MCF 10A (cell line): ENCODE measurements around the gene B3GNT3. TPM values are rescaled to one million over a fixed set of nuclear protein-coding genes. Genes with fewer than 3 reads are reported as not detected.

Source experiments
- BruUV-seq: library from RNA; stranded (reverse); fragments of 400-500 nt; replicated peaks from 2 replicates; lab custom pipeline; 2021; lab: Mats Ljungman, UMichigan
- CTCF ChIA-PET: fragments of 300-600 bp; sonication (Branson Sonifier 250); formaldehyde crosslinking; extraction: SDS; loops from one replicate; lab custom pipeline; 2021; ENCODE audit warnings: antibody characterized with exemption, inconsistent platforms; lab: Yijun Ruan, JAX
- POLR2A ChIA-PET: fragments of 300-600, 350-650 bp; sonication (Branson Sonifier 250); formaldehyde crosslinking; extraction: SDS; loops from one replicate; lab custom pipeline; 2020; ENCODE audit warnings: antibody characterized with exemption, inconsistent platforms; lab: Yijun Ruan, JAX
- DNase-seq: peaks from one replicate; pipeline ENCODE4 v3.0.0-alpha.2; 2018; ENCODE audit not compliant: unreplicated experiment
- H3K27ac Mint-ChIP-seq: one replicate; pipeline ENCODE4 v1.8.0; 2022; ENCODE audit warnings: mild to moderate bottlenecking, low read depth, mixed read lengths; ENCODE audit not compliant: unreplicated experiment
- H3K27me3 Mint-ChIP-seq: one replicate; pipeline ENCODE4 v1.8.0; 2022; ENCODE audit warnings: mixed read lengths; ENCODE audit not compliant: insufficient read depth, unreplicated experiment
- H3K36me3 Mint-ChIP-seq: one replicate; pipeline ENCODE4 v1.8.0; 2022; ENCODE audit warnings: mild to moderate bottlenecking, moderate library complexity, mixed read lengths; ENCODE audit not compliant: insufficient read depth, unreplicated experiment
- H3K4me1 Mint-ChIP-seq: one replicate; pipeline ENCODE4 v1.8.0; 2022; ENCODE audit warnings: mixed read lengths; ENCODE audit not compliant: insufficient read depth, unreplicated experiment
- H3K4me3 Mint-ChIP-seq: one replicate; pipeline ENCODE4 v1.8.0; 2022; ENCODE audit warnings: mild to moderate bottlenecking, moderate library complexity, mixed read lengths; ENCODE audit not compliant: unreplicated experiment
- H3K9me3 Mint-ChIP-seq: one replicate; pipeline ENCODE4 v1.8.0; 2022; ENCODE audit warnings: mixed read lengths; ENCODE audit not compliant: unreplicated experiment
- CTCF ChIP-seq: fragments of 200-600 bp; IDR thresholded peaks from one replicate; pipeline ENCODE4 v1.8.0; 2022; ENCODE audit warnings: antibody characterized with exemption, mild to moderate bottlenecking; ENCODE audit not compliant: unreplicated experiment
- intact Hi-C: fragments of 100-400 bp; cut with micrococcal nuclease; formaldehyde crosslinking; loops from 2 replicates; pipeline ENCODE4 v1.14.1; 2022
- total RNA-seq: library from RNA; stranded (reverse); gene quantifications from 2 replicates; pipeline ENCODE4 v1.2.3, GENCODE V29; 2022

The B3GNT3 gene
- total RNA-seq, 1 experiment from 2014 or later, result 0.40 TPM

GRCh38 chr19:17848595-17849292 lies 53.8 kb downstream of the B3GNT3 start:
- no peak for TF ChIP-seq CTCF
- Mint-ChIP-seq H3K27me3 (no peaks in the 10 kb centered on the region), H3K27ac (peak overlapping the region; percentile 33), H3K9me3 (no peaks in the 10 kb centered on the region), H3K4me3 (no peak overlapping the region), H3K4me1 (peaks cover 9% of the 10 kb centered on the region), H3K36me3 (no peaks in the 10 kb centered on the region)
- intact Hi-C loops, result no loop called here
- BruUV-seq, result no TSS peak
- CTCF ChIA-PET, result interaction anchor here (0.8 to 0.9 kb wide), 2 partner anchors 147 to 458 kb away, joined by 3 to 4 read pairs; no protein-coding TSS in a partner anchor
- POLR2A ChIA-PET, result interaction anchor here (0.8 kb wide), 1 partner anchor 11 kb away, joined by 3 read pairs; the partner anchor contains the start of gene RPL18A
- peak; percentile 48 for DNase-seq

DNA sequence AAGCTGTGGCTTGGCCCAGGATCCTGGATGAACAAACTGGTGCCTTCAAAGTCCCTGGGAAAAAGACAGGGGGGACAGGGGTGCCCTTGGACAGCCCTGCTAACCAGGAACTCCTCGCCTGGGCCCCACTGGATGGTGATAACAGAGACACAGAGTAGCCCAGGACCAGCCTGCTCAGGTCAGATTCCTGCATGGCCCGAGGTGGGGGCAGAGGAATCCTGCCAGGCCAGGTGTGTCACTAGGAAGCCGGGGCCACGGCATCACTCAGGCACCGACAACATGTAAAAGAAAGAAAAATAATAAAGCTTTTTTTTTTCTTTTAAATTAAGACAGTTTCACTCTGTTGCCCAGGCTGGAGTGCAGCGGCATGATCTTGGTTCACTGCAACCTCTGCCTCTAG lies 59.1 kb downstream of the B3GNT3 start:
- Mint-ChIP-seq H3K4me3 (no peak overlapping the region), H3K36me3 (no peaks in the 10 kb centered on the region), H3K4me1 (peaks cover 10% of the 10 kb centered on the region), H3K9me3 (no peaks in the 10 kb centered on the region), H3K27me3 (no peaks in the 10 kb centered on the region), H3K27ac (no peak overlapping the region)
- intact Hi-C loops, result loop anchor here (10.0 kb wide), 2 partner anchors 389 to 459 kb away; partner anchors contain the start of genes CCDC194 and NXNL1
- DNase-seq, result no peak
- TF ChIP-seq CTCF, result no peak
- ChIA-PET POLR2A (no interaction called here), CTCF (interaction anchor here (0.6 to 2.9 kb wide), 9 partner anchors 10 to 545 kb away, joined by 3 to 12 read pairs (median 6); partner anchors contain the start of genes DDA1 and PGLS)
- no TSS peak for BruUV-seq

- no peaks in the 10 kb centered on the region for H3K27me3 Mint-ChIP-seq
- ChIA-PET CTCF (interaction anchor here (0.6 to 2.9 kb wide), 20 partner anchors 9 to 790 kb away, joined by 3 to 12 read pairs (median 4); partner anchors contain the start of gene CCDC124), POLR2A (interaction anchor here (0.6 to 2.5 kb wide), 6 partner anchors 77 to 270 kb away, joined by 3 to 13 read pairs (median 4); partner anchors contain the start of gene CCDC124)
- no peak overlapping the region for H3K27ac Mint-ChIP-seq
- peaks cover 12% of the 10 kb centered on the region for H3K4me1 Mint-ChIP-seq
- no peak overlapping the region for H3K4me3 Mint-ChIP-seq
- BruUV-seq, result no TSS peak
- peak; percentile 84 for DNase-seq
- H3K9me3 Mint-ChIP-seq, result no peaks in the 10 kb centered on the region
- TF ChIP-seq CTCF, result peak; percentile 97
- peaks cover 12% of the 10 kb centered on the region for H3K36me3 Mint-ChIP-seq
- intact Hi-C loops, result loop anchor here (1.0 to 10.0 kb wide), 6 partner anchors 71 to 461 kb away; partner anchors contain the start of genes CCDC194 and NXNL1
Observed at GRCh38 chr19:17855280-17856152, 60.6 kb downstream of the B3GNT3 start.
